ENCODE data around the gene CDK6. TPM values are rescaled to one million over a fixed set of nuclear protein-coding genes. Genes with fewer than 3 reads are reported as not detected.

CDK6 gene
- polyA plus RNA-seq, 2 of the 4 experiments (the other 2 are of a cell fraction), result 13.6 to 25.9 TPM

DNA sequence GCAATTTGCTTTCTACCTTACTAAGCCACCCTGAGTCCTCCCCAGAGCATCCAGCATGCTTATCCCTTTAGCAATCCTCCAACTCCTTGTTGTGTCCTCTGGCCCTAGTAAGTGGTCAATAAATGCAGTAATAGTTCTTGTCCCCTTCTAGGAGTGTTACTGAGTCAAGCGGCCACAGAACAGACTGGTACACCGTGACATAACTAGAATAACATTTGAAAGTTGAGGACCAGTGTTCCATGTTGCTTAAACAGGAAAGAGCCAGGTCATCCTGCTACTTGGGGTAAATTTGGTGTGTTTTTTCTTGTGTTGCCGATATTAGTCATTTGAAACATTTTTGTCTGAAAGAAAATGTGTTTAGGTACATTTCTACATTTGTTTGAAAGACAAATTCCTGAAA is 4.8 kb upstream of the CDK6 start:
- no peak for DNase-seq (ENCODE audit: low read depth in 1 of 2, low spot score in 1 of 2)
- ChIA-PET POLR2A (no interaction called here), CTCF (no interaction called here)
- H3K9me3 ChIP-seq, result no peaks in the 10 kb centered on the region
- no peak for FAIRE-seq
- no peak for TF ChIP-seq CBX8 (IDR thresholded peaks at IDR 0.05)
- TF ChIP-seq ZC3H11A (IDR thresholded peaks at IDR 0.05), result no peak
- no peak for TF ChIP-seq CBX2 (IDR thresholded peaks at IDR 0.05; ENCODE audit: borderline replicate concordance, low read depth)
- TF ChIP-seq RCOR1 (IDR thresholded peaks at IDR 0.05; ENCODE audit: low read depth, low read length), result no peak
- no peak for TF ChIP-seq MAFK (IDR thresholded peaks at IDR 0.05; ENCODE audit: partially characterized antibody)
- TF ChIP-seq RNF2 (IDR thresholded peaks at IDR 0.05; ENCODE audit: borderline replicate concordance, low read depth), result no peak
- no peak for TF ChIP-seq CHD2 (IDR thresholded peaks at IDR 0.05; ENCODE audit: low read length, partially characterized antibody)
- no peak for TF ChIP-seq RAD21 (conservative IDR thresholded peaks at IDR 0.05 in 1 of 2, IDR thresholded peaks at IDR 0.05 in 1 of 2)
- TF ChIP-seq, protein P1, sequence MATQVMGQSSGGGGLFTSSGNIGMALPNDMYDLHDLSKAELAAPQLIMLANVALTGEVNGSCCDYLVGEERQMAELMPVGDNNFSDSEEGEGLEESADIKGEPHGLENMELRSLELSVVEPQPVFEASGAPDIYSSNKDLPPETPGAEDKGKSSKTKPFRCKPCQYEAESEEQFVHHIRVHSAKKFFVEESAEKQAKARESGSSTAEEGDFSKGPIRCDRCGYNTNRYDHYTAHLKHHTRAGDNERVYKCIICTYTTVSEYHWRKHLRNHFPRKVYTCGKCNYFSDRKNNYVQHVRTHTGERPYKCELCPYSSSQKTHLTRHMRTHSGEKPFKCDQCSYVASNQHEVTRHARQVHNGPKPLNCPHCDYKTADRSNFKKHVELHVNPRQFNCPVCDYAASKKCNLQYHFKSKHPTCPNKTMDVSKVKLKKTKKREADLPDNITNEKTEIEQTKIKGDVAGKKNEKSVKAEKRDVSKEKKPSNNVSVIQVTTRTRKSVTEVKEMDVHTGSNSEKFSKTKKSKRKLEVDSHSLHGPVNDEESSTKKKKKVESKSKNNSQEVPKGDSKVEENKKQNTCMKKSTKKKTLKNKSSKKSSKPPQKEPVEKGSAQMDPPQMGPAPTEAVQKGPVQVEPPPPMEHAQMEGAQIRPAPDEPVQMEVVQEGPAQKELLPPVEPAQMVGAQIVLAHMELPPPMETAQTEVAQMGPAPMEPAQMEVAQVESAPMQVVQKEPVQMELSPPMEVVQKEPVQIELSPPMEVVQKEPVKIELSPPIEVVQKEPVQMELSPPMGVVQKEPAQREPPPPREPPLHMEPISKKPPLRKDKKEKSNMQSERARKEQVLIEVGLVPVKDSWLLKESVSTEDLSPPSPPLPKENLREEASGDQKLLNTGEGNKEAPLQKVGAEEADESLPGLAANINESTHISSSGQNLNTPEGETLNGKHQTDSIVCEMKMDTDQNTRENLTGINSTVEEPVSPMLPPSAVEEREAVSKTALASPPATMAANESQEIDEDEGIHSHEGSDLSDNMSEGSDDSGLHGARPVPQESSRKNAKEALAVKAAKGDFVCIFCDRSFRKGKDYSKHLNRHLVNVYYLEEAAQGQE (IDR thresholded peaks at IDR 0.05), result no peak
- TF ChIP-seq NFE2L2 (conservative IDR thresholded peaks at IDR 0.05; ENCODE audit: low read length), result no peak
- no peak overlapping the region for H3K4me2 ChIP-seq
- 47% methylated on average over 3 of the region's 3 CpGs for WGBS (ENCODE audit: missing lambda C conversion rate)
- no peak overlapping the region for H3K4me3 ChIP-seq
- no peak for ATAC-seq
- H3K4me1 ChIP-seq, result peaks cover 3% of the 10 kb centered on the region; the same call in 1 of the 3 replicates
- no peak overlapping the region for H3K27ac ChIP-seq

DNA sequence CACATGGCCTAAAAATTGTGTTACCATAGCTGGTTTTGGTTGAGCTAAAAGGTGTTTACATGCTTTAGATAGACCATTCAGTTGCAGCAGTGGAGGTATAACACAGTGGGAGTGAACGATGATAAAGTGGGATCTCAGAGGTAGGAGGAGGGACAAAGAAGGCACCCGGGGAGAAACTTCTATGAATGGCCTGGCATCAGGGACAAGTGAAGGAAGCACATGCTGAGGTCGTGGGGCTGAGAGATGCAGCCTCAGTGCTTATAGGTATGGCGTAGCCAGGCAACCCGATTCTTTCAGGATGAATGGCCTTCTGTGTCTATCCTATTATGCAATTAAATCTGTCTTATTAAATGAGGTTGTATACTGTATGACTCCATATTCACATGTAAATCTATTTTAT is 3.9 kb upstream of the CDK6 start:
- Histone ChIP-seq H3K4me3 (no peak overlapping the region), H3K4me1 (peaks cover 3% of the 10 kb centered on the region; the same call in 1 of the 3 replicates), H3K9me3 (no peaks in the 10 kb centered on the region), H3K4me2 (no peak overlapping the region), H3K27ac (no peak overlapping the region)
- DNase-seq (ENCODE audit: low read depth in 1 of 2, low spot score in 1 of 2), result no peak
- ChIA-PET POLR2A (no interaction called here), CTCF (interaction anchor here (1.3 kb wide), 1 partner anchor 251 kb away, joined by 3 read pairs; no protein-coding TSS in a partner anchor)
- 58% methylated on average over 5 of the region's 5 CpGs for WGBS (ENCODE audit: missing lambda C conversion rate)
- ATAC-seq, result no peak
- FAIRE-seq, result no peak
- TF ChIP-seq HEYL (CRISPR knock-in tag; IDR thresholded peaks at IDR 0.05) (no peak), PHF8 (IDR thresholded peaks at IDR 0.05; ENCODE audit: borderline replicate concordance, low read depth) (no peak), HOXB13 (CRISPR knock-in tag; IDR thresholded peaks at IDR 0.05; ENCODE audit: low read depth) (no peak), POLR2AphosphoS2 (conservative IDR thresholded peaks at IDR 0.05; ENCODE audit: low read length) (no peak), ZFP36 (IDR thresholded peaks at IDR 0.05; ENCODE audit: borderline replicate concordance, partially characterized antibody) (no peak), CBX8 (IDR thresholded peaks at IDR 0.05) (no peak), KDM5A (IDR thresholded peaks at IDR 0.05) (no peak), NR3C1 (IDR thresholded peaks at IDR 0.05) (no peak), FOSL2 (IDR thresholded peaks at IDR 0.05) (no peak), FOSL2 (CRISPR knock-in tag; IDR thresholded peaks at IDR 0.05) (no peak), RARB (CRISPR knock-in tag; IDR thresholded peaks at IDR 0.05) (no peak), EHF (CRISPR knock-in tag; IDR thresholded peaks at IDR 0.05) (no peak), ESRRA (IDR thresholded peaks at IDR 0.05; ENCODE audit: borderline replicate concordance, low read length) (no peak), RNF2 (IDR thresholded peaks at IDR 0.05; ENCODE audit: borderline replicate concordance, low read depth) (no peak), KDM1A (IDR thresholded peaks at IDR 0.05; ENCODE audit: low read depth) (no peak), HDAC2 (IDR thresholded peaks at IDR 0.05) (no peak), MAFK (IDR thresholded peaks at IDR 0.05; ENCODE audit: partially characterized antibody) (no peak), TFCP2L1 (CRISPR knock-in tag; IDR thresholded peaks at IDR 0.05) (no peak)
- TF ChIP-seq, protein P2, sequence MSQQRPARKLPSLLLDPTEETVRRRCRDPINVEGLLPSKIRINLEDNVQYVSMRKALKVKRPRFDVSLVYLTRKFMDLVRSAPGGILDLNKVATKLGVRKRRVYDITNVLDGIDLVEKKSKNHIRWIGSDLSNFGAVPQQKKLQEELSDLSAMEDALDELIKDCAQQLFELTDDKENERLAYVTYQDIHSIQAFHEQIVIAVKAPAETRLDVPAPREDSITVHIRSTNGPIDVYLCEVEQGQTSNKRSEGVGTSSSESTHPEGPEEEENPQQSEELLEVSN (IDR thresholded peaks at IDR 0.05; ENCODE audit: borderline replicate concordance, low read depth), result no peak
- TF ChIP-seq, protein P1 (IDR thresholded peaks at IDR 0.05), result no peak
- TF ChIP-seq, protein P3, sequence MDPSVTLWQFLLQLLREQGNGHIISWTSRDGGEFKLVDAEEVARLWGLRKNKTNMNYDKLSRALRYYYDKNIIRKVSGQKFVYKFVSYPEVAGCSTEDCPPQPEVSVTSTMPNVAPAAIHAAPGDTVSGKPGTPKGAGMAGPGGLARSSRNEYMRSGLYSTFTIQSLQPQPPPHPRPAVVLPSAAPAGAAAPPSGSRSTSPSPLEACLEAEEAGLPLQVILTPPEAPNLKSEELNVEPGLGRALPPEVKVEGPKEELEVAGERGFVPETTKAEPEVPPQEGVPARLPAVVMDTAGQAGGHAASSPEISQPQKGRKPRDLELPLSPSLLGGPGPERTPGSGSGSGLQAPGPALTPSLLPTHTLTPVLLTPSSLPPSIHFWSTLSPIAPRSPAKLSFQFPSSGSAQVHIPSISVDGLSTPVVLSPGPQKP (IDR thresholded peaks at IDR 0.05; ENCODE audit: low read depth, low read length), result no peak

Data from A549 (cell line).